ACC112 (cell line): ENCODE measurements around the gene WNT7A.

ENCODE experiments used
- H2AFZ ChIP-seq: fragments of 200-600 bp; sonication (generic); one replicate; pipeline ENCODE4 v1.6.0; 2017; ENCODE audit warnings: antibody characterized with exemption, low read length; ENCODE audit not compliant: unreplicated experiment
- H3K27ac ChIP-seq: fragments of 200-600 bp; sonication (generic); 2 replicates; pipeline ENCODE4 v1.5.1; 2014; ENCODE audit warnings: low read depth, mild to moderate bottlenecking, antibody characterized with exemption, low read length, moderate library complexity
- H3K27me3 ChIP-seq: fragments of 200-600 bp; sonication (generic); 2 replicates; pipeline ENCODE4 v1.6.1; 2014; ENCODE audit warnings: mild to moderate bottlenecking, antibody characterized with exemption, low read length, moderate library complexity, mixed read lengths; ENCODE audit not compliant: insufficient read depth
- H3K36me3 ChIP-seq: fragments of 200-600 bp; sonication (generic); 2 replicates; pipeline ENCODE4 v1.6.1; 2016; ENCODE audit warnings: mild to moderate bottlenecking, antibody characterized with exemption, low read length, moderate library complexity, mixed read lengths; ENCODE audit not compliant: insufficient read depth
- H3K4me1 ChIP-seq: fragments of 200-600 bp; sonication (generic); one replicate; pipeline ENCODE4 v1.6.1; 2016; ENCODE audit warnings: low read length, mixed read lengths; ENCODE audit not compliant: insufficient read depth, unreplicated experiment, control insufficient read depth
- H3K4me3 ChIP-seq: fragments of 200-600 bp; sonication (generic); 2 replicates; pipeline ENCODE4 v1.5.1; 2014; ENCODE audit warnings: mild to moderate bottlenecking, low read depth, low read length
- H3K79me2 ChIP-seq: fragments of 200-600 bp; sonication (generic); one replicate; pipeline ENCODE4 v1.6.0; 2016; ENCODE audit warnings: low read length; ENCODE audit not compliant: control insufficient read depth, unreplicated experiment, insufficient read depth

WNT7A gene

GRCh38 chr3:13843351-13843750, 36.5 kb downstream of the WNT7A start:
- no peak overlapping the region for H3K4me3 ChIP-seq
- peaks cover 21% of the 10 kb centered on the region for H3K27me3 ChIP-seq
- no peaks in the 10 kb centered on the region for H3K4me1 ChIP-seq
- no peaks in the 10 kb centered on the region for H3K36me3 ChIP-seq
- no peak overlapping the region for H2AFZ ChIP-seq
- no peak overlapping the region for H3K27ac ChIP-seq
- H3K79me2 ChIP-seq: no peaks in the 10 kb centered on the region

GRCh38 chr3:13842226-13842625, 37.6 kb downstream of the WNT7A start:
- Histone ChIP-seq H2AFZ (no peak overlapping the region), H3K27me3 (peaks cover 26% of the 10 kb centered on the region), H3K36me3 (no peaks in the 10 kb centered on the region), H3K79me2 (no peaks in the 10 kb centered on the region), H3K4me1 (no peaks in the 10 kb centered on the region), H3K4me3 (no peak overlapping the region), H3K27ac (no peak overlapping the region)

- Histone ChIP-seq H3K27me3 (peaks cover 23% of the 10 kb centered on the region), H3K4me3 (no peak overlapping the region), H3K79me2 (no peaks in the 10 kb centered on the region), H3K4me1 (no peaks in the 10 kb centered on the region), H2AFZ (no peak overlapping the region), H3K27ac (no peak overlapping the region), H3K36me3 (no peaks in the 10 kb centered on the region)
Measured at GRCh38 chr3:13841826-13842225, 38.0 kb downstream of the WNT7A start.

GRCh38 chr3:13841141-13841540, 38.7 kb downstream of the WNT7A start:
- no peak overlapping the region for H3K4me3 ChIP-seq
- H3K4me1 ChIP-seq: no peaks in the 10 kb centered on the region
- no peak overlapping the region for H3K27ac ChIP-seq
- peaks cover 23% of the 10 kb centered on the region for H3K27me3 ChIP-seq
- H3K36me3 ChIP-seq: no peaks in the 10 kb centered on the region
- no peaks in the 10 kb centered on the region for H3K79me2 ChIP-seq
- no peak overlapping the region for H2AFZ ChIP-seq

GRCh38 chr3:13840456-13840855, 39.4 kb downstream of the WNT7A start:
- no peak overlapping the region for H2AFZ ChIP-seq
- no peaks in the 10 kb centered on the region for H3K4me1 ChIP-seq

GRCh38 chr3:13839726-13840340, 40.0 kb downstream of the WNT7A start:
- no peaks in the 10 kb centered on the region for H3K36me3 ChIP-seq
- no peaks in the 10 kb centered on the region for H3K79me2 ChIP-seq
- no peak overlapping the region for H2AFZ ChIP-seq
- no peaks in the 10 kb centered on the region for H3K4me1 ChIP-seq
- H3K27me3 ChIP-seq: peaks cover 32% of the 10 kb centered on the region
- H3K27ac ChIP-seq: no peak overlapping the region
- H3K4me3 ChIP-seq: no peak overlapping the region

More at GRCh38 chr3:13840456-13840855, 39.4 kb downstream of the WNT7A start:
- no peak overlapping the region for H3K4me3 ChIP-seq
- H3K27ac ChIP-seq: no peak overlapping the region
- peaks cover 27% of the 10 kb centered on the region for H3K27me3 ChIP-seq
- H3K36me3 ChIP-seq: no peaks in the 10 kb centered on the region
- H3K79me2 ChIP-seq: no peaks in the 10 kb centered on the region

- Histone ChIP-seq H3K4me1 (no peaks in the 10 kb centered on the region), H3K4me3 (no peak overlapping the region), H3K27me3 (peaks cover 36% of the 10 kb centered on the region), H2AFZ (no peak overlapping the region), H3K27ac (no peak overlapping the region), H3K36me3 (no peaks in the 10 kb centered on the region), H3K79me2 (no peaks in the 10 kb centered on the region)
Measured at GRCh38 chr3:13839253-13839652, 40.6 kb downstream of the WNT7A start.

GRCh38 chr3:13838421-13838820, 41.5 kb downstream of the WNT7A start:
- no peak overlapping the region for H3K4me3 ChIP-seq
- peaks cover 42% of the 10 kb centered on the region for H3K27me3 ChIP-seq
- H3K36me3 ChIP-seq: no peaks in the 10 kb centered on the region
- H2AFZ ChIP-seq: no peak overlapping the region
- no peaks in the 10 kb centered on the region for H3K79me2 ChIP-seq
- no peak overlapping the region for H3K27ac ChIP-seq
- no peaks in the 10 kb centered on the region for H3K4me1 ChIP-seq

- Histone ChIP-seq H3K27me3 (peaks cover 42% of the 10 kb centered on the region), H3K4me1 (no peaks in the 10 kb centered on the region), H3K27ac (no peak overlapping the region), H3K36me3 (no peaks in the 10 kb centered on the region), H3K4me3 (no peak overlapping the region), H2AFZ (no peak overlapping the region), H3K79me2 (no peaks in the 10 kb centered on the region)
Measured at GRCh38 chr3:13837751-13838150, 42.1 kb downstream of the WNT7A start.

- peaks cover 39% of the 10 kb centered on the region for H3K27me3 ChIP-seq
- no peaks in the 10 kb centered on the region for H3K79me2 ChIP-seq
Measured at GRCh38 chr3:13836658-13837587, 42.9 kb downstream of the WNT7A start.

GRCh38 chr3:13835246-13835645, 44.6 kb downstream of the WNT7A start:
- Histone ChIP-seq H3K79me2 (no peaks in the 10 kb centered on the region), H3K4me3 (no peak overlapping the region), H3K4me1 (no peaks in the 10 kb centered on the region), H3K27ac (no peak overlapping the region), H3K36me3 (no peaks in the 10 kb centered on the region), H3K27me3 (peaks cover 29% of the 10 kb centered on the region), H2AFZ (no peak overlapping the region)

More at GRCh38 chr3:13836658-13837587, 42.9 kb downstream of the WNT7A start:
- H3K4me1 ChIP-seq: no peaks in the 10 kb centered on the region
- no peak overlapping the region for H3K4me3 ChIP-seq
- H3K27ac ChIP-seq: no peak overlapping the region
- no peak overlapping the region for H2AFZ ChIP-seq
- H3K36me3 ChIP-seq: no peaks in the 10 kb centered on the region
